ENCODE measurements around the gene GJC2. TPM values are rescaled to one million over a fixed set of nuclear protein-coding genes. Genes with fewer than 3 reads are reported as not detected.

Gene GJC2
- polyA plus RNA-seq, 1 donor (not counting 4 experiments of a cell fraction or from before 2014, with no cell fraction given), result 0.58 TPM

- Histone ChIP-seq H3K4me1 (ENCODE audit: control insufficient read depth, extremely low read depth, insufficient read depth, low read length) (peaks cover 5% of the 10 kb centered on the region), H3K9me3 (ENCODE audit: control insufficient read depth, low read depth, low read length) (no peaks in the 10 kb centered on the region), H3K27me3 (ENCODE audit: control insufficient read depth, extremely low read depth, insufficient read depth, low read length) (no peaks in the 10 kb centered on the region), H3K9me1 (ENCODE audit: control insufficient read depth, extremely low read depth, insufficient read depth, low read length) (no peaks in the 10 kb centered on the region), H2AFZ (ENCODE audit: control insufficient read depth, low read length) (no peak overlapping the region), H3K4me2 (ENCODE audit: control insufficient read depth, extremely low read depth, insufficient read depth, low read depth, low read length) (no peak overlapping the region), H3K36me3 (ENCODE audit: control insufficient read depth in 2 of 2, extremely low read depth in 1 of 2, insufficient read depth in 2 of 2, low read length in 2 of 2) (peaks cover 0 to 3% of the 10 kb centered on the region in 2 experiments), H3K9ac (ENCODE audit: control insufficient read depth, extremely low read depth, insufficient read depth, low read length) (no peak overlapping the region), H3K27ac (ENCODE audit: control insufficient read depth, insufficient read depth, low read length) (no peak overlapping the region), H3K79me2 (ENCODE audit: control insufficient read depth, insufficient read depth, low read length) (peaks cover 8% of the 10 kb centered on the region), H4K20me1 (ENCODE audit: control insufficient read depth, extremely low read depth, insufficient read depth, low read length) (peaks cover 3% of the 10 kb centered on the region), H3K4me3 (ENCODE audit: control insufficient read depth in 2 of 3, extremely low read depth in 1 of 3, insufficient read depth in 2 of 3, low read depth in 1 of 3, low read length in 3 of 3) (no peak overlapping the region)
- FAIRE-seq (no peak), DNase-seq (ENCODE audit: low read depth, low spot score) (no peak)
- dilution Hi-C loops (cut with MboI; ENCODE audit: extremely low pct_ligation_motif_present, low sequenced_read_pairs), result no loop called here
- TF ChIP-seq EZH2 (IDR thresholded peaks at IDR 0.05; ENCODE audit: low read length), result no peak
Observed at GRCh38 chr1:228177183-228177475, 27.4 kb downstream of the GJC2 start.

- H3K27ac ChIP-seq (ENCODE audit: control insufficient read depth, insufficient read depth, low read length), result no peak overlapping the region
- dilution Hi-C loops (cut with MboI; ENCODE audit: extremely low pct_ligation_motif_present, low sequenced_read_pairs), result no loop called here
- H3K4me1 ChIP-seq (ENCODE audit: control insufficient read depth, extremely low read depth, insufficient read depth, low read length), result peaks cover 5% of the 10 kb centered on the region
- peaks cover 0 to 3% of the 10 kb centered on the region in 2 experiments for H3K36me3 ChIP-seq (ENCODE audit: control insufficient read depth in 2 of 2, extremely low read depth in 1 of 2, insufficient read depth in 2 of 2, low read length in 2 of 2)
- peaks cover 3% of the 10 kb centered on the region for H4K20me1 ChIP-seq (ENCODE audit: control insufficient read depth, extremely low read depth, insufficient read depth, low read length)
- H3K9me1 ChIP-seq (ENCODE audit: control insufficient read depth, extremely low read depth, insufficient read depth, low read length), result no peaks in the 10 kb centered on the region
- TF ChIP-seq CTCF (optimal IDR thresholded peaks at IDR 0.05 in 1 of 3, IDR thresholded peaks at IDR 0.05 in 1 of 3, conservative IDR thresholded peaks at IDR 0.05 in 1 of 3; ENCODE audit: extremely low read depth in 1 of 3, insufficient read depth in 2 of 3, low read length in 3 of 3) (no peak), EZH2 (IDR thresholded peaks at IDR 0.05; ENCODE audit: low read length) (no peak)
- no peak overlapping the region for H3K4me2 ChIP-seq (ENCODE audit: control insufficient read depth, extremely low read depth, insufficient read depth, low read depth, low read length)
- H3K9me3 ChIP-seq (ENCODE audit: control insufficient read depth, low read depth, low read length), result no peaks in the 10 kb centered on the region
- FAIRE-seq (no peak), DNase-seq (ENCODE audit: low read depth, low spot score) (no peak)
- H3K79me2 ChIP-seq (ENCODE audit: control insufficient read depth, insufficient read depth, low read length), result peaks cover 4% of the 10 kb centered on the region
- H3K9ac ChIP-seq (ENCODE audit: control insufficient read depth, extremely low read depth, insufficient read depth, low read length), result no peak overlapping the region
- H2AFZ ChIP-seq (ENCODE audit: control insufficient read depth, low read length), result no peak overlapping the region
- H3K27me3 ChIP-seq (ENCODE audit: control insufficient read depth, extremely low read depth, insufficient read depth, low read length), result no peaks in the 10 kb centered on the region
- no peak overlapping the region for H3K4me3 ChIP-seq (ENCODE audit: control insufficient read depth in 2 of 3, extremely low read depth in 1 of 3, insufficient read depth in 2 of 3, low read depth in 1 of 3, low read length in 3 of 3)
Observed at GRCh38 chr1:228177721-228178710, 28.3 kb downstream of the GJC2 start.

Measured in keratinocyte (primary cell).